ENCODE data around the gene THPO. TPM values are rescaled to one million over a fixed set of nuclear protein-coding genes. Genes with fewer than 3 reads are reported as not detected.

The THPO gene
- total and polyA plus RNA-seq, 2 donors (not counting 3 experiments of a cell fraction or from before 2014, with no cell fraction given): 0.08 TPM; not detected in 1

DNA sequence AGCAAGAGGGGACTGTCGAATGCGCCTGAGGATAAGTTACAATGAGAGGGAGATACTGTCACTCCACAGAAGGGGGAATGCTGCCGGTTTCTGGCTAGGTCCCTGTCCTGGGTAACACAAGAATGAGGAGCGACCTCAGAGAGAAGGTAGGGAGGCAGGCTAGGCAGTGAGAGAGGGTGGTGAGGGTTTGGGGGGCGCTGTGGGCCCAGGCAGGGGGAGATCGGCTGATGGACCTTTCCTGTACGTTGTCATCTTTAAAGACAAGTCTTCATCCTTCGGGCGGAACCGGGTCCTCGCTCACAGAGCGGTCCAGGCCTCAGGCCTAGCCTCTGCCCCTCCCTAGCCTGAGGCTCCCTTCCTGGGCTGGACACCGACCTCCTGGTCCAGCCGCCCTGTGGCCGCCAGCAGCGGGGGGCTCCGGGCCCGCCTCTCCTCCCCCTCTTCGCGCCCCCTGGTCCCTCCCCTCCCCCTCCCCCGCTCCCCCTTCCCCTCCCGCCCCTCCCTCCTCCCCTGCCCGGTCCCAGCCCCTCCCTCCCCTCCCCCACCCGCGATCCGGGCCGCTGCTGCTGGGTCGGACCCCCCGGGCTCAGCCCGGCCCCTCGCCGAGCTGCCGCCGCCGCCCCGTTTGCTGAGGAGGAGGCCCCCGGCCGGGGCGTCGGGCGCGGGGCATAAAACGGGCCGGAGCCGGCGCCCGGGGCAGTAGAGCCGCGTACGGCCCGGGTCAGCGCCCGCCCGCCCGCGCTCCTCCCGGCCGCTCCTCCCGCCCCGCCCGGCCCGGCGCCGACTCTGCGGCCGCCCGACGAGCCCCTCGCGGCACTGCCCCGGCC, 1.6 kb upstream of the THPO start, which contains the start of gene CHRD:
CHRD (plus strand) TSS at position 697 of the 827 bp plus-strand sequence. CDS start 265 bp downstream, outside the sequence.
- peaks cover 10% of the 10 kb centered on the region for H3K4me1 ChIP-seq (ENCODE audit: control insufficient read depth, extremely low read depth, insufficient read depth, low read length)
- H3K36me3 ChIP-seq (ENCODE audit: control insufficient read depth in 2 of 2, extremely low read depth in 1 of 2, insufficient read depth in 2 of 2, low read length in 2 of 2): no peaks in the 10 kb centered on the region
- no peaks in the 10 kb centered on the region for H4K20me1 ChIP-seq (replicated peaks; ENCODE audit: control insufficient read depth, extremely low read depth, insufficient read depth, low read length)
- no peaks in the 10 kb centered on the region for H3K9me1 ChIP-seq (replicated peaks; ENCODE audit: control insufficient read depth, extremely low read depth, insufficient read depth, low read length)
- H3K4me2 ChIP-seq (ENCODE audit: insufficient read depth, low read length): peak within 1 kb of the TSS; percentile 49
- TF ChIP-seq POLR2A (IDR thresholded peaks at IDR 0.05; ENCODE audit: low read depth, low read length) (no peak), EZH2 (IDR thresholded peaks at IDR 0.05; ENCODE audit: borderline replicate concordance, low read depth, low read length, severe bottlenecking) (peak; percentile 45), GATA2 (IDR thresholded peaks at IDR 0.05; ENCODE audit: insufficient read depth, insufficient read length, low read depth, low read length) (no peak)
- TF ChIP-seq, protein P1, sequence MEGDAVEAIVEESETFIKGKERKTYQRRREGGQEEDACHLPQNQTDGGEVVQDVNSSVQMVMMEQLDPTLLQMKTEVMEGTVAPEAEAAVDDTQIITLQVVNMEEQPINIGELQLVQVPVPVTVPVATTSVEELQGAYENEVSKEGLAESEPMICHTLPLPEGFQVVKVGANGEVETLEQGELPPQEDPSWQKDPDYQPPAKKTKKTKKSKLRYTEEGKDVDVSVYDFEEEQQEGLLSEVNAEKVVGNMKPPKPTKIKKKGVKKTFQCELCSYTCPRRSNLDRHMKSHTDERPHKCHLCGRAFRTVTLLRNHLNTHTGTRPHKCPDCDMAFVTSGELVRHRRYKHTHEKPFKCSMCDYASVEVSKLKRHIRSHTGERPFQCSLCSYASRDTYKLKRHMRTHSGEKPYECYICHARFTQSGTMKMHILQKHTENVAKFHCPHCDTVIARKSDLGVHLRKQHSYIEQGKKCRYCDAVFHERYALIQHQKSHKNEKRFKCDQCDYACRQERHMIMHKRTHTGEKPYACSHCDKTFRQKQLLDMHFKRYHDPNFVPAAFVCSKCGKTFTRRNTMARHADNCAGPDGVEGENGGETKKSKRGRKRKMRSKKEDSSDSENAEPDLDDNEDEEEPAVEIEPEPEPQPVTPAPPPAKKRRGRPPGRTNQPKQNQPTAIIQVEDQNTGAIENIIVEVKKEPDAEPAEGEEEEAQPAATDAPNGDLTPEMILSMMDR (IDR thresholded peaks at IDR 0.05; ENCODE audit: extremely low read depth in 1 of 2, insufficient read depth in 1 of 2, low read depth in 1 of 2, low read length in 2 of 2): no peak
- ChIA-PET CTCF (interaction anchor here (3.0 kb wide), 1 partner anchor 8 kb away, joined by 21 read pairs; no protein-coding TSS in a partner anchor), POLR2A (no interaction called here)
- no peak for DNase-seq (ENCODE audit: low read depth, low spot score)
- intact Hi-C loops (cut with micrococcal nuclease) (loop anchor here (5.0 to 10.0 kb wide), 2 partner anchors 357 to 395 kb away; no protein-coding TSS in a partner anchor), dilution Hi-C loops (cut with MboI; ENCODE audit: extremely low pct_ligation_motif_present, low sequenced_read_pairs) (no loop called here)
- FAIRE-seq: no peak
- no peak within 1 kb of the TSS for H3K27ac ChIP-seq (ENCODE audit: insufficient read depth, low read depth, low read length)
- no peaks in the 10 kb centered on the region for H3K9me3 ChIP-seq (replicated peaks; ENCODE audit: control insufficient read depth, insufficient read depth, low read length)
- peaks cover 44 to 53% of the 10 kb centered on the region in 2 experiments for H3K27me3 ChIP-seq (ENCODE audit: control insufficient read depth in 2 of 2, insufficient read depth in 2 of 2, low read length in 2 of 2)
- peak within 1 kb of the TSS in 1 of 3 experiments; percentile 10 for H3K4me3 ChIP-seq (replicated peaks in 1 of 3; ENCODE audit: insufficient read depth in 1 of 3, low read depth in 1 of 3, low read length in 3 of 3)
- no peak within 1 kb of the TSS for H3K9ac ChIP-seq (replicated peaks; ENCODE audit: extremely low read depth, insufficient read depth, low read length)
- no peak within 1 kb of the TSS for H2AFZ ChIP-seq (ENCODE audit: low read depth, low read length)
- H3K79me2 ChIP-seq (ENCODE audit: control insufficient read depth, insufficient read depth, low read length): no peaks in the 10 kb centered on the region
- no TSS peak for BruUV-seq (replicated peaks)

Data from endothelial cell of umbilical vein (primary cell).